HG03066 (cell line): ENCODE measurements around the gene FAM76A.
A peak's percentile ranks its signal among the peaks of the same experiment; 100 is the strongest.
"Not testable (repeated sequence)": the region's sequence is repeated elsewhere in the genome, so short reads cannot be mapped to it uniquely, and the experiment has no call there.

Experiments
- ATAC-seq: cut with Tn5 transposase; IDR thresholded peaks from one replicate; pipeline ENCODE4 v1.9.1; 2021; ENCODE audit warnings: low read depth; ENCODE audit not compliant: unreplicated experiment

Gene FAM76A

GRCh38 chr1:27725374-27726172 is at the start of gene FAM76A:
FAM76A (plus strand) TSS chr1:27725961; CDS start chr1:27726081, 120 bp downstream.
- ATAC-seq: peak; percentile 91

GRCh38 chr1:27676410-27676809 is 49.4 kb upstream of the FAM76A start:
- ATAC-seq: no peak

- ATAC-seq: no peak
Measured at GRCh38 chr1:27678747-27679146, 47.0 kb upstream of the FAM76A start.

GRCh38 chr1:27680225-27680791 is 45.5 kb upstream of the FAM76A start:
- ATAC-seq: not testable (repeated sequence)

- not testable (repeated sequence) for ATAC-seq
Measured at GRCh38 chr1:27681580-27681979, 44.2 kb upstream of the FAM76A start.

GRCh38 chr1:27682351-27682944 is 43.3 kb upstream of the FAM76A start:
- ATAC-seq: no peak

GRCh38 chr1:27684176-27684575 is 41.6 kb upstream of the FAM76A start:
- ATAC-seq: no peak

- no peak for ATAC-seq
Measured at GRCh38 chr1:27686223-27686990, 39.4 kb upstream of the FAM76A start.

- ATAC-seq: no peak
Measured at GRCh38 chr1:27687906-27688305, 37.9 kb upstream of the FAM76A start.

- ATAC-seq: no peak
Measured at GRCh38 chr1:27689423-27690173, 36.2 kb upstream of the FAM76A start.

- no peak for ATAC-seq
Measured at GRCh38 chr1:27690183-27690582, 35.6 kb upstream of the FAM76A start.

- not testable (repeated sequence) for ATAC-seq
Measured at GRCh38 chr1:27696835-27697234, 28.9 kb upstream of the FAM76A start.

GRCh38 chr1:27704958-27705357 is 20.8 kb upstream of the FAM76A start:
- no peak for ATAC-seq

GRCh38 chr1:27705545-27705944 is 20.2 kb upstream of the FAM76A start:
- no peak for ATAC-seq

- ATAC-seq: no peak
Measured at GRCh38 chr1:27710574-27710973, 15.2 kb upstream of the FAM76A start.

- ATAC-seq: no peak
Measured at GRCh38 chr1:27713139-27713725, 12.5 kb upstream of the FAM76A start.

- ATAC-seq: no peak
Measured at GRCh38 chr1:27713869-27714513, 11.8 kb upstream of the FAM76A start.

GRCh38 chr1:27716262-27716895 is 9.4 kb upstream of the FAM76A start:
- ATAC-seq: no peak
